Fibroblast of villous mesenchyme (primary cell): ENCODE measurements around the gene PEX6. TPM values are rescaled to one million over a fixed set of nuclear protein-coding genes. Genes with fewer than 3 reads are reported as not detected.

Experiments
- DNase-seq: peaks from one replicate; pipeline ENCODE4 v3.0.0-alpha.2; 2010; ENCODE audit warnings: low read depth
- H3K4me3 ChIP-seq: 2 replicates; pipeline ENCODE4 v1.5.1; 2011; ENCODE audit warnings: low read depth, mild to moderate bottlenecking, low read length
- total RNA-seq: library from RNA; depleted of rRNA; stranded (reverse); fragments of >200 nt; gene quantifications from 2 replicates; pipeline ENCODE4 v1.2.3, GENCODE V29; 2012
- TF ChIP-seq, protein P1 (sequence below): IDR thresholded peaks from 2 replicates; pipeline ENCODE4 v1.5.1; 2012; ENCODE audit warnings: low read depth, mild to moderate bottlenecking, low read length; ENCODE audit not compliant: insufficient read depth

Gene PEX6
- total RNA-seq, 1 donor: 41.0 TPM

DNA sequence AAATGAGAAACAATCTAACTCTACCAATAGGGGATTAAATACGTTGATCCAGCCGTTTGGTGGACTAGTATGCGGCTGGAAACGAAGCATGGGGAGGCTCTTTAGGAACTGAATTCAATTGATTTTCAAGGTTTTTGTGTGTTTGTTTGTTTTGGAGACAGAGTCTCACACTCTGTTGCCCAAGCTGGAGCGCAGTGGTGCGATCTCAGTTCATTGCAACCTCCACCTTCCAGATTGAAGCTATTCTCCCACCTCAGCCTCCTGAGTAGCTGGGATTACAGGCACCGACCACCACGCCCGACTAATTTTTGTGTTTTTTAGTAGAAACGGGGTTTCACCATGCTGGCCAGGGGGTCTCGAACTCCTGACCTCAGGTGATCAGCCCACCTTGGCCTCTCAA, 42.6 kb downstream of the PEX6 start:
- H3K4me3 ChIP-seq: no peak overlapping the region
- TF ChIP-seq, protein P1, sequence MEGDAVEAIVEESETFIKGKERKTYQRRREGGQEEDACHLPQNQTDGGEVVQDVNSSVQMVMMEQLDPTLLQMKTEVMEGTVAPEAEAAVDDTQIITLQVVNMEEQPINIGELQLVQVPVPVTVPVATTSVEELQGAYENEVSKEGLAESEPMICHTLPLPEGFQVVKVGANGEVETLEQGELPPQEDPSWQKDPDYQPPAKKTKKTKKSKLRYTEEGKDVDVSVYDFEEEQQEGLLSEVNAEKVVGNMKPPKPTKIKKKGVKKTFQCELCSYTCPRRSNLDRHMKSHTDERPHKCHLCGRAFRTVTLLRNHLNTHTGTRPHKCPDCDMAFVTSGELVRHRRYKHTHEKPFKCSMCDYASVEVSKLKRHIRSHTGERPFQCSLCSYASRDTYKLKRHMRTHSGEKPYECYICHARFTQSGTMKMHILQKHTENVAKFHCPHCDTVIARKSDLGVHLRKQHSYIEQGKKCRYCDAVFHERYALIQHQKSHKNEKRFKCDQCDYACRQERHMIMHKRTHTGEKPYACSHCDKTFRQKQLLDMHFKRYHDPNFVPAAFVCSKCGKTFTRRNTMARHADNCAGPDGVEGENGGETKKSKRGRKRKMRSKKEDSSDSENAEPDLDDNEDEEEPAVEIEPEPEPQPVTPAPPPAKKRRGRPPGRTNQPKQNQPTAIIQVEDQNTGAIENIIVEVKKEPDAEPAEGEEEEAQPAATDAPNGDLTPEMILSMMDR: no peak
- no peak for DNase-seq

DNA sequence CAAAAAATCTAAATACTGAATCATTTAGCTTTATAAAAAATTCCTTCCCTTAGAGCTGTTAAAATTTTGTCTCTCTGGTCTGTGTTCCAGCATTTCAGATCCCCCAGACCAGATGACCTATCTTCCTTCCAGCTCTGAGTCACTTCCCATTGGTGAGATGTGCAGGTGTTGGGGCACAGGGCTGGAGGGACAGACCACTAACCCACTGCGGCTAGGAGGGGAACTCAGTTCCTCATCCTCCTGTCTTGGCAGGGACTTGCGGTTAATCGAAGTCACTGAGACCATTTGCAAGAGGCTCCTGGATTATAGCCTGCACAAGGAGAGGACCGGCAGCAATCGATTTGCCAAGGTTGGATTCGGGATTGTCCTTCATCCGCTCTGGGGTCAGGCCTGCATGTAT, 43.7 kb downstream of the PEX6 start:
- no peak for DNase-seq
- H3K4me3 ChIP-seq: no peak overlapping the region
- TF ChIP-seq, protein P1: no peak

DNA sequence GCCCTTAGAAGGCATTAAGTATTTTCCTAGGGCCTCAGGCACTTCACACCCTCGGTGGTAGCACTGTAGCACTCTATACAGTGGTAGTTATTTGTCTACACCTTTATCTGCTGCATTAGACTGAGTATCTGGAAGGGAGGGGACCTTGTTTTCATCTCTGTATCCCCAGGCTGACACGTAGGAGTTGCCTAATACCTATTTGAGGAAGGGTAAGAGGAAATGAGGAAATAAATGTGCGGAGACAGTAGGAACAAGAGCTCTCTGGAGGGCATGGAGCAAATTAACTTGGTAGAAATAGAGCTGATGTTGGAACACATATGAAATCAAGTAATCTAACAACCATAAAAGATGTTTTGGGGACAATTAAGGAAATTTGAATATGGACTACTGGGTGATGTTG, 45.8 kb downstream of the PEX6 start:
- no peak overlapping the region for H3K4me3 ChIP-seq
- no peak for DNase-seq
- TF ChIP-seq, protein P1: no peak

DNA sequence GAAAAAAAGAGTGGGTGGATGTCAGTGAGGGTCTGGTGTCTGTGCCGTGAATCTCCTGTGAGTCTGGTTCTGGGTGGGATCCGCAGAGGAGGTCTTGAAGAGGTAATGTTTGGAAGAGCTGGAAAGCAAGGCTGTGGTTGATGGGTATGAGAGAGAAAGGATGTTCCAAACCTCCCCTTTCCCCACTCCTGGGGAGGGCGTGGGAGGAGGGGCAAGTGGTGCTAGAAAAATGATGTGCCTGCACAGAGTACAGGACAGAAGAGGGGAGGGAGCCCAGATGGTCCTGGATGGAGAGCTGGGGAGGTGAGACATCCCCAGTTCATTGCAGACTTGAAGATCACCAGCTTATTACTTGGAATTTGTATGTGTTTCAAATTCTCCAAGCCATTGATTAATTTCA, 46.6 kb downstream of the PEX6 start:
- no peak for DNase-seq
- H3K4me3 ChIP-seq: no peak overlapping the region
- TF ChIP-seq, protein P1: no peak

DNA sequence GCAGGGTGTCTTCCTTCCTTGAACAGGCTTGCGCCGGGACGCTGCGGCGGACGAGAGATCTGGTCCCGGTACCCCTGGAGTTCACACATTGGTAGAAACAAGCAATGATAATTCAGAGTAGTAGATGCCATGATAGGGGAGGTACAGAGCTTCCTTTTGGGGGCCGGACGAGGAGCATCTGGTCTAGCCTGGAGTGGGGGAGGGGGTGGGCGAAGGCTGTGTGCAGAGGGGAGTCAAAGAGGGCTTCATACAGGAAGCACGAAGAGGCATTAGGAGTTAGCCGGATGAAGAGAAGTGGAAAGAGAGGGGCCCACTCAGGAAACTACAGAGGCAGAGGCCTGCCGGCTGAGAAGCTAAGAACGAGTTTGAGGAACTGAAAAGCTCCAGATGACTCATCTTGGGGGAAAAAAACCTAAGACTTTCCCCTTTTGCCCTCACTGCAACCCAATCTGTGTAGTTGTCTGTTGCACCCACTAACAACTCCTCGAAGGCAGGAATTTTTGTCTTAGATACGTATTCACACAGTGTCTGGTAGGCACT, 49.1 kb downstream of the PEX6 start:
- peak overlapping the region; percentile 75 for H3K4me3 ChIP-seq
- TF ChIP-seq, protein P1: no peak
- peak; percentile 79 for DNase-seq

DNA sequence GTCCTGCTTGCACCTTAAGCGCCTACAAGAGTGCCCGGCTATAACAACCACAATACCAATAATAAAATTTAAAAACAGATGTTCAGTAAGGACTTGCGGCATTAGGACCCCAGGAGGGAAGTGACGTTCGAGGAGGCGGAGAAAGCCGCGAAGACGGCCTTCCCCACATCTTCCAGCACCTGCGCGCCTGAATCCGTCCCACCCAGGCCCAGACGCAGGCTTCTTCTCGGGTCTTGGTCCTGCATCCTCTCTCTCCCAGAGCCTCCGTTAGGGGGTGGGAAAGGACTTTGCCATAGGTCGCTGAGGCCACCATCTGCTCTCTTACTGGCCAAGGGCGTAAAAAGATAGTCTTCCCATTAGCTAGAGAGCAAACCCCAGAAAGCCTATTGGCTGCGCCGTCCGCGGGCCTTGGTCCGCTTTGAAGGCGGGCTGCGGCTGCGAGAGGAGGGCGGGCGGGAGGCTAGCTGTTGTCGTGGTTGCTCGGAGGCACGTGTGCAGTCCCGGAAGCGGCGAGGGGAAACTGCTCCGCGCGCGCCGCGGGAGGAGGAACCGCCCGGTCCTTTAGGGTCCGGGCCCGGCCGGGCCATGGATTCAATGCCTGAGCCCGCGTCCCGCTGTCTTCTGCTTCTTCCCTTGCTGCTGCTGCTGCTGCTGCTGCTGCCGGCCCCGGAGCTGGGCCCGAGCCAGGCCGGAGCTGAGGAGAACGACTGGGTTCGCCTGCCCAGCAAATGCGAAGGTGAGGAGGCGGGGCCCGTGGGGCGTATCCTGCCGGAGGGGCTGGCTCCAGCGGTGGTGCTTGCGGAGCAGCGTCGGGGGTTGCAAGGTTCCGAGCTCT, 49.8 kb downstream of the PEX6 start, which contains the start of gene CNPY3:
CNPY3 (plus strand) TSS at position 495 of the 835 bp plus-strand sequence; CDS start at position 586, 91 bp downstream.
- TF ChIP-seq, protein P1: no peak
- DNase-seq: peak; percentile 98
- H3K4me3 ChIP-seq: peak within 1 kb of the TSS; percentile 75
